ENCODE results near the gene FRMD6. TPM values are rescaled to one million over a fixed set of nuclear protein-coding genes. Genes with fewer than 3 reads are reported as not detected.

Gene FRMD6
- total and polyA plus RNA-seq, 10 of the 15 experiments (the other 5 are each of a cell fraction or from before 2014, with no cell fraction given) = 0.86 to 7.8 (median 3.3) TPM

GRCh38 chr14:51636109-51636508, 15.6 kb upstream of the FRMD6 start:
- RAD21 ChIA-PET (ENCODE audit: unreplicated experiment) = no interaction called here
- in situ Hi-C loops (cut with MboI) = no loop called here
- POLR2A ChIA-PET = no interaction called here
- ATAC-seq = no peak
- no peak overlapping the region for H2AFZ ChIP-seq (ENCODE audit: control insufficient read depth, low read depth, low read length)
- WGBS (ENCODE audit: insufficient coverage, insufficient replicate concordance, low lambda C conversion rate, missing lambda C conversion rate) = 82% methylated on average over 4 of the region's 4 CpGs
- H3K4me3 ChIP-seq = no peak overlapping the region
- H4K20me1 ChIP-seq (ENCODE audit: control insufficient read depth, insufficient read depth) = no peaks in the 10 kb centered on the region
- no peaks in the 10 kb centered on the region for H3K36me3 ChIP-seq (ENCODE audit: control insufficient read depth in 2 of 2, insufficient read depth in 2 of 2, low read length in 1 of 2)
- no peak for FAIRE-seq
- no peak overlapping the region for H3K4me2 ChIP-seq (ENCODE audit: control insufficient read depth, insufficient read depth)
- H3K9ac ChIP-seq (ENCODE audit: control insufficient read depth, insufficient read depth, low read length) = no peak overlapping the region
- CTCF ChIA-PET = no interaction called here
- no peaks in the 10 kb centered on the region for H3K4me1 ChIP-seq (ENCODE audit: control insufficient read depth, insufficient read depth, low read length)
- H3K27me3 ChIP-seq (replicated peaks in 1 of 2; ENCODE audit: control insufficient read depth in 2 of 2, insufficient read depth in 2 of 2, low read length in 1 of 2) = no peaks in the 10 kb centered on the region
- no peak for DNase-seq (ENCODE audit: low read depth, low spot score)
- H3K9me3 ChIP-seq (replicated peaks; ENCODE audit: control insufficient read depth, insufficient read depth, low read length) = no peaks in the 10 kb centered on the region
- BruUV-seq (replicated peaks) = no TSS peak
- SMC1A ChIA-PET (ENCODE audit: uncharacterized antibody, unreplicated experiment) = interaction anchor here (1.0 kb wide), 1 partner anchor 9 kb away, joined by 5 read pairs; no protein-coding TSS in a partner anchor
- no peaks in the 10 kb centered on the region for H3K79me2 ChIP-seq (ENCODE audit: control insufficient read depth, insufficient read depth, low read length)
- no peak for TF ChIP-seq POU2F2 (IDR thresholded peaks at IDR 0.05; ENCODE audit: borderline replicate concordance, low read depth, low read length)
- TF ChIP-seq BCL3 (IDR thresholded peaks at IDR 0.05; ENCODE audit: borderline replicate concordance, insufficient read depth, low read depth, low read length, poor library complexity, severe bottlenecking) = no peak
- no peak for TF ChIP-seq SREBF2 (IDR thresholded peaks at IDR 0.05; ENCODE audit: low read length)
- no peak overlapping the region for H3K27ac ChIP-seq (ENCODE audit: control insufficient read depth, insufficient read depth)
- intact Hi-C loops (cut with micrococcal nuclease; ENCODE audit: unreplicated experiment) = no loop called here

- Histone ChIP-seq H3K9me3 (replicated peaks; ENCODE audit: control insufficient read depth, insufficient read depth, low read length) (no peaks in the 10 kb centered on the region), H3K9ac (ENCODE audit: control insufficient read depth, insufficient read depth, low read length) (no peak overlapping the region), H3K79me2 (ENCODE audit: control insufficient read depth, insufficient read depth, low read length) (no peaks in the 10 kb centered on the region), H3K27me3 (replicated peaks in 1 of 2; ENCODE audit: control insufficient read depth in 2 of 2, insufficient read depth in 2 of 2, low read length in 1 of 2) (no peaks in the 10 kb centered on the region), H3K4me2 (ENCODE audit: control insufficient read depth, insufficient read depth) (no peak overlapping the region), H3K4me3 (no peak overlapping the region), H2AFZ (ENCODE audit: control insufficient read depth, low read depth, low read length) (no peak overlapping the region), H3K36me3 (ENCODE audit: control insufficient read depth in 2 of 2, insufficient read depth in 2 of 2, low read length in 1 of 2) (no peaks in the 10 kb centered on the region), H4K20me1 (ENCODE audit: control insufficient read depth, insufficient read depth) (no peaks in the 10 kb centered on the region), H3K4me1 (ENCODE audit: control insufficient read depth, insufficient read depth, low read length) (no peaks in the 10 kb centered on the region), H3K27ac (ENCODE audit: control insufficient read depth, insufficient read depth) (no peak overlapping the region)
- intact Hi-C loops (cut with micrococcal nuclease; ENCODE audit: unreplicated experiment) (no loop called here), in situ Hi-C loops (cut with MboI) (no loop called here)
- FAIRE-seq (no peak), DNase-seq (ENCODE audit: low read depth, low spot score) (no peak), ATAC-seq (no peak)
- no TSS peak for BruUV-seq (replicated peaks)
- ChIA-PET POLR2A (no interaction called here), CTCF (no interaction called here), RAD21 (ENCODE audit: unreplicated experiment) (no interaction called here), SMC1A (ENCODE audit: uncharacterized antibody, unreplicated experiment) (no interaction called here)
- WGBS (ENCODE audit: insufficient coverage, insufficient replicate concordance, low lambda C conversion rate, missing lambda C conversion rate) = 67% methylated on average over 7 of the region's 7 CpGs
- TF ChIP-seq CBFB (IDR thresholded peaks at IDR 0.05; ENCODE audit: low read depth) (no peak), SUZ12 (IDR thresholded peaks at IDR 0.05; ENCODE audit: unreplicated experiment) (no peak), NR2C1 (IDR thresholded peaks at IDR 0.05) (no peak), IRF5 (IDR thresholded peaks at IDR 0.05; ENCODE audit: borderline replicate concordance) (no peak), ATF3 (IDR thresholded peaks at IDR 0.05; ENCODE audit: borderline replicate concordance, extremely low read depth, low read depth, low read length) (no peak), STAT3 (IDR thresholded peaks at IDR 0.05; ENCODE audit: low read depth, low read length) (no peak), E4F1 (IDR thresholded peaks at IDR 0.05; ENCODE audit: borderline replicate concordance, partially characterized antibody) (no peak), NFIC (IDR thresholded peaks at IDR 0.05; ENCODE audit: low read depth, low read length) (no peak)
These were observed 13.4 kb upstream of the FRMD6 start for GRCh38 chr14:51638071-51638944.
